GM12878 (cell line): ENCODE data around the gene F10.

Source experiments
- CTCF ChIP-seq, 3 experiments: IDR thresholded peaks in 2 of 3; conservative IDR thresholded peaks in 1 of 3; 2 replicates each; pipeline ENCODE4 v1.5.1; 2011; ENCODE audit warnings: low read depth in 3 of 3, low read length in 3 of 3, mild to moderate bottlenecking in 3 of 3, control low read depth in 2 of 3, moderate library complexity in 2 of 3, inconsistent platforms in 1 of 3, mixed read lengths in 1 of 3; ENCODE audit not compliant: control insufficient read depth in 2 of 3, insufficient read depth in 1 of 3; ENCODE audit errors: extremely low read depth in 1 of 3
- ELK1 ChIP-seq: IDR thresholded peaks from 2 replicates; pipeline ENCODE4 v1.6.1; 2012; ENCODE audit warnings: low read depth, low read length, improper control_type of control experiment
- ESRRA ChIP-seq: IDR thresholded peaks from 2 replicates; pipeline ENCODE4 v1.6.1; 2012; ENCODE audit warnings: mild to moderate bottlenecking, low read length, improper control_type of control experiment
- IKZF2 ChIP-seq, 2 experiments: fragments of 450-650 bp; IDR thresholded peaks; 2 replicates each; pipeline ENCODE4 v1.6.1; 2017; ENCODE audit warnings: mild to moderate bottlenecking in 2 of 2, moderate library complexity in 2 of 2
- MAX ChIP-seq: IDR thresholded peaks from 2 replicates; pipeline ENCODE4 v1.6.1; 2012; ENCODE audit warnings: low read depth, low read length, improper control_type of control experiment
- MYC ChIP-seq: IDR thresholded peaks from 2 replicates; pipeline ENCODE4 v1.6.1; 2011; ENCODE audit warnings: mild to moderate bottlenecking, low read length, moderate library complexity, inconsistent platforms; ENCODE audit not compliant: insufficient read depth, insufficient replicate concordance, insufficient read length, severe bottlenecking
- NFXL1 ChIP-seq: fragments of 450-650 bp; IDR thresholded peaks from 2 replicates; pipeline ENCODE4 v1.6.1; 2017; ENCODE audit warnings: antibody characterized with exemption, mild to moderate bottlenecking, borderline replicate concordance
- NKRF ChIP-seq: fragments of 450-650 bp; conservative IDR thresholded peaks from 2 replicates; pipeline ENCODE4 v1.6.1; 2017; ENCODE audit warnings: mild to moderate bottlenecking, moderate library complexity
- SP1 ChIP-seq: IDR thresholded peaks from one replicate; pipeline ENCODE4 v1.6.1; 2011; ENCODE audit warnings: low read depth, low read length
- YY1 ChIP-seq: IDR thresholded peaks from 2 replicates; pipeline ENCODE4 v1.6.1; 2011; ENCODE audit warnings: low read depth, mild to moderate bottlenecking, low read length

GRCh38 chr13:113176280-113176679 is 53.7 kb downstream of the F10 start:
- TF ChIP-seq CTCF (IDR thresholded peaks at IDR 0.05 in 2 of 3, conservative IDR thresholded peaks at IDR 0.05 in 1 of 3; ENCODE audit: control insufficient read depth in 2 of 3, extremely low read depth in 1 of 3, insufficient read depth in 1 of 3, low read depth in 3 of 3, low read length in 3 of 3) = no peak
- no peak for TF ChIP-seq NFXL1
- TF ChIP-seq IKZF2 (IDR thresholded peaks at IDR 0.05) = no peak
- no peak for TF ChIP-seq YY1
- no peak for TF ChIP-seq MYC
- no peak for TF ChIP-seq ELK1
- TF ChIP-seq NKRF = no peak
- no peak for TF ChIP-seq MAX
- no peak for TF ChIP-seq SP1
- TF ChIP-seq ESRRA = no peak
